ENCODE results near the gene CAMKMT. TPM values are rescaled to one million over a fixed set of nuclear protein-coding genes. Genes with fewer than 3 reads are reported as not detected.

CAMKMT gene
- total RNA-seq, 1 donor, result 15.0 TPM

- no peak for DNase-seq (ENCODE audit: low read depth)
- TF ChIP-seq, protein P1, sequence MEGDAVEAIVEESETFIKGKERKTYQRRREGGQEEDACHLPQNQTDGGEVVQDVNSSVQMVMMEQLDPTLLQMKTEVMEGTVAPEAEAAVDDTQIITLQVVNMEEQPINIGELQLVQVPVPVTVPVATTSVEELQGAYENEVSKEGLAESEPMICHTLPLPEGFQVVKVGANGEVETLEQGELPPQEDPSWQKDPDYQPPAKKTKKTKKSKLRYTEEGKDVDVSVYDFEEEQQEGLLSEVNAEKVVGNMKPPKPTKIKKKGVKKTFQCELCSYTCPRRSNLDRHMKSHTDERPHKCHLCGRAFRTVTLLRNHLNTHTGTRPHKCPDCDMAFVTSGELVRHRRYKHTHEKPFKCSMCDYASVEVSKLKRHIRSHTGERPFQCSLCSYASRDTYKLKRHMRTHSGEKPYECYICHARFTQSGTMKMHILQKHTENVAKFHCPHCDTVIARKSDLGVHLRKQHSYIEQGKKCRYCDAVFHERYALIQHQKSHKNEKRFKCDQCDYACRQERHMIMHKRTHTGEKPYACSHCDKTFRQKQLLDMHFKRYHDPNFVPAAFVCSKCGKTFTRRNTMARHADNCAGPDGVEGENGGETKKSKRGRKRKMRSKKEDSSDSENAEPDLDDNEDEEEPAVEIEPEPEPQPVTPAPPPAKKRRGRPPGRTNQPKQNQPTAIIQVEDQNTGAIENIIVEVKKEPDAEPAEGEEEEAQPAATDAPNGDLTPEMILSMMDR (IDR thresholded peaks at IDR 0.05; ENCODE audit: insufficient read depth, low read length), result no peak
These were observed 306.6 kb downstream of the CAMKMT start for GRCh38 chr2:44668336-44668735.

GRCh38 chr2:44671276-44671675 lies 309.5 kb downstream of the CAMKMT start:
- no peak overlapping the region for H3K4me3 ChIP-seq (ENCODE audit: low read depth, low read length)
- TF ChIP-seq, protein P1 (IDR thresholded peaks at IDR 0.05; ENCODE audit: insufficient read depth, low read length), result no peak
- DNase-seq (ENCODE audit: low read depth), result no peak

More at GRCh38 chr2:44668336-44668735, 306.6 kb downstream of the CAMKMT start:
- H3K4me3 ChIP-seq (ENCODE audit: low read depth, low read length), result no peak overlapping the region

- no peak for DNase-seq (ENCODE audit: low read depth)
These were observed 310.2 kb downstream of the CAMKMT start for GRCh38 chr2:44671916-44672315.

GRCh38 chr2:44672431-44672830 lies 310.7 kb downstream of the CAMKMT start:
- H3K4me3 ChIP-seq (ENCODE audit: low read depth, low read length), result no peak overlapping the region
- TF ChIP-seq, protein P1 (IDR thresholded peaks at IDR 0.05; ENCODE audit: insufficient read depth, low read length), result no peak
- no peak for DNase-seq (ENCODE audit: low read depth)

More at GRCh38 chr2:44671916-44672315, 310.2 kb downstream of the CAMKMT start:
- TF ChIP-seq, protein P1 (IDR thresholded peaks at IDR 0.05; ENCODE audit: insufficient read depth, low read length), result no peak
- no peak overlapping the region for H3K4me3 ChIP-seq (ENCODE audit: low read depth, low read length)

DNA sequence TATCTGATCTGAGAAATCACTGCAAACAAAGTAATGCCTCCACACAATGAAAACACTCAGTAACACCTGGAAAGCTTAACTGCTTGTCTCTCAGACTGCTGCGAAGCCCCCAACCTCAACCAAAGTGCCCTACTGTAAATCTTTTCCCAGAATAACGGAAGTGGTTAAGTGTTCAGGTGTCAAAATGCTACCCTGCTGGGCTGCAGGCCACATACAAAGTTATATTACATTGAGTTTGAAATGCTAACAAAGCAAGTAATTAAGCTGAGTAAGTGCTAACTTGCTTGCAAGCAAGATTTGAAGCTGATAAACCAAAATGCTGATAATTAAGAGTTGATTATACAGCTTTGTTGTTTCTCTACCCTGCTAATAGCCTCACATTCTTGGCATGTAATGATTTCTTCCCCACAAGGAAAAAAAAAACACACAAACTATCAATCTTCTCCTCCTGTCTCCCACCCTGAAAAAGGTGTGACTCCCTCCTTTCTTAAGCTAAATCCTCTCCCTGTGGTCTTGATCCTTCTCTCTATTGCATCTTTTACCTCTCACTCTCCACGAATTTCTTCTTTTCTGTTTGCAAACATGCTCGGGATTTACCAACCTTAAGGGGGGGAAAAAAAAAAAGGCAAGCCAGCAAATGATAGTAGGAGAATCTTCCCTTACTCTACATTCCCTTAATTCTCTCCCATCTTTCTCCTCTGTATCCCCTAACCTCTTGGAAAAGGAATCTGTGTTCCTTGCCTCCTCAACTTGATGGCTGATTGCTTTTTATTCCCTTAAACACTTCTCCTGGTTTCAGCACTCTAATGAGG lies 312.9 kb downstream of the CAMKMT start:
- DNase-seq (ENCODE audit: low read depth), result no peak
- no peak overlapping the region for H3K4me3 ChIP-seq (ENCODE audit: low read depth, low read length)
- TF ChIP-seq, protein P1 (IDR thresholded peaks at IDR 0.05; ENCODE audit: insufficient read depth, low read length), result no peak

- no peak overlapping the region for H3K4me3 ChIP-seq (ENCODE audit: low read depth, low read length)
- no peak for DNase-seq (ENCODE audit: low read depth)
- TF ChIP-seq, protein P1 (IDR thresholded peaks at IDR 0.05; ENCODE audit: insufficient read depth, low read length), result no peak
These were observed 314.6 kb downstream of the CAMKMT start for GRCh38 chr2:44676379-44676778.

Measured in fibroblast of the aortic adventitia (primary cell).